Activated CD4-positive, alpha-beta T cell treated with anti-CD3 and anti-CD28 coated beads for 4 hours (primary cell): ENCODE results near the gene TMC2.

Source experiments
- DNase-seq, 2 donors: peaks; one replicate each; pipeline ENCODE4 v3.0.0-alpha.2; 2020

TMC2 gene

GRCh38 chr20:2595076-2595475 is 58.7 kb downstream of the TMC2 start:
- no peak for DNase-seq

GRCh38 chr20:2596673-2597279 is 60.4 kb downstream of the TMC2 start:
- no peak for DNase-seq

GRCh38 chr20:2599288-2600006 is 63.1 kb downstream of the TMC2 start:
- no peak for DNase-seq

GRCh38 chr20:2602046-2602735 is 65.8 kb downstream of the TMC2 start:
- DNase-seq: no peak

GRCh38 chr20:2602746-2603145 is 66.4 kb downstream of the TMC2 start:
- DNase-seq: no peak

- no peak for DNase-seq
Measured at GRCh38 chr20:2603816-2604505, 67.6 kb downstream of the TMC2 start.

- no peak for DNase-seq
Measured at GRCh38 chr20:2604506-2604835, 68.1 kb downstream of the TMC2 start.

GRCh38 chr20:2606507-2607006 is 70.2 kb downstream of the TMC2 start:
- DNase-seq: no peak

- DNase-seq: no peak
Measured at GRCh38 chr20:2610326-2610725, 74.0 kb downstream of the TMC2 start.

- DNase-seq: no peak
Measured at GRCh38 chr20:2610941-2611720, 74.8 kb downstream of the TMC2 start.

GRCh38 chr20:2612073-2612472 is 75.7 kb downstream of the TMC2 start:
- DNase-seq: no peak

- DNase-seq: no peak
Measured at GRCh38 chr20:2616634-2617033, 80.3 kb downstream of the TMC2 start.

GRCh38 chr20:2617099-2617714 is 80.8 kb downstream of the TMC2 start:
- no peak for DNase-seq

- no peak for DNase-seq
Measured at GRCh38 chr20:2618815-2619214, 82.4 kb downstream of the TMC2 start.

GRCh38 chr20:2619337-2619736 is 83.0 kb downstream of the TMC2 start:
- DNase-seq: no peak

- no peak for DNase-seq
Measured at GRCh38 chr20:2619961-2620595, 83.7 kb downstream of the TMC2 start.

GRCh38 chr20:2624190-2624589 is 87.8 kb downstream of the TMC2 start:
- no peak for DNase-seq

GRCh38 chr20:2625062-2625461 is 88.7 kb downstream of the TMC2 start:
- DNase-seq: no peak

GRCh38 chr20:2626853-2627541 is 90.6 kb downstream of the TMC2 start:
- no peak for DNase-seq

GRCh38 chr20:2631228-2631627 is 94.9 kb downstream of the TMC2 start:
- no peak for DNase-seq

GRCh38 chr20:2633381-2633780 is 97.0 kb downstream of the TMC2 start:
- DNase-seq: no peak
